ENCODE data around the gene GGA1.

The GGA1 gene

GRCh38 chr22:37669586-37669985, 61.0 kb downstream of the GGA1 start:
- TF ChIP-seq, protein P1, sequence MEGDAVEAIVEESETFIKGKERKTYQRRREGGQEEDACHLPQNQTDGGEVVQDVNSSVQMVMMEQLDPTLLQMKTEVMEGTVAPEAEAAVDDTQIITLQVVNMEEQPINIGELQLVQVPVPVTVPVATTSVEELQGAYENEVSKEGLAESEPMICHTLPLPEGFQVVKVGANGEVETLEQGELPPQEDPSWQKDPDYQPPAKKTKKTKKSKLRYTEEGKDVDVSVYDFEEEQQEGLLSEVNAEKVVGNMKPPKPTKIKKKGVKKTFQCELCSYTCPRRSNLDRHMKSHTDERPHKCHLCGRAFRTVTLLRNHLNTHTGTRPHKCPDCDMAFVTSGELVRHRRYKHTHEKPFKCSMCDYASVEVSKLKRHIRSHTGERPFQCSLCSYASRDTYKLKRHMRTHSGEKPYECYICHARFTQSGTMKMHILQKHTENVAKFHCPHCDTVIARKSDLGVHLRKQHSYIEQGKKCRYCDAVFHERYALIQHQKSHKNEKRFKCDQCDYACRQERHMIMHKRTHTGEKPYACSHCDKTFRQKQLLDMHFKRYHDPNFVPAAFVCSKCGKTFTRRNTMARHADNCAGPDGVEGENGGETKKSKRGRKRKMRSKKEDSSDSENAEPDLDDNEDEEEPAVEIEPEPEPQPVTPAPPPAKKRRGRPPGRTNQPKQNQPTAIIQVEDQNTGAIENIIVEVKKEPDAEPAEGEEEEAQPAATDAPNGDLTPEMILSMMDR (IDR thresholded peaks at IDR 0.05) = no peak

DNA sequence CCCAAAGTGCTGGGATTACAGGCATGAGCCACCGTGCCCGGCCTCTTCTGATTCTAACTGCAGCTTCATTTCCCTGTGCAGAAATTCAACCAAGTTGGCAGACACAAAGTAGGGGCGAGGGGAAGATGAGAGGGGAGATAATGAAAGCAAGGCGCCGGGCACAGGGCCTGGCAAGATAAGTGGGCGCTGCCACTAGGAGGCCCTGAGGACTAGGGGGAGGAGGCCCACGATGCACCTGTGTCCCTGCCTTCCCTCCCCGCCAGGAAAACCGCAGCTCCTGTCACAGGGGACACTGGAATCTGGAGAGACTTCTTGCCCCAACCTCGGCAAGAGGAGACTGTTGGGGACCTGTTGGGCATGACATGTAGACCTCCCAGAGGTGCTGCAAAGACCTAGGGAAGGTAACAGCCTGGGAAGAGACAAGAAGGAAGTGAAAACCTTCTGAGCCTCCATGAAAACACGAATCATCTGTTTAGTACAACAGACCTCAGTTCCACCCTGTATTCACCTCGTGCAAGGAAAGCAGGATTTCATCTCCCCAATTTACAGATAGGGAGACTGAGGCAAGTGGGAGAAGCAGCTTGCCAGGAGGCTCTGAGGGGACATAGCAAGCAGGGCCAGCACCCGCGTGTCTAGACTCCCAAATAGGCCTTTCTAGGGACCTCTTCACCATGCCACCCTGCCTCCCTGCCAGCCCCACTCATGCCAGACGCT, 63.7 kb downstream of the GGA1 start:
- TF ChIP-seq, protein P1 (IDR thresholded peaks at IDR 0.05) = no peak

DNA sequence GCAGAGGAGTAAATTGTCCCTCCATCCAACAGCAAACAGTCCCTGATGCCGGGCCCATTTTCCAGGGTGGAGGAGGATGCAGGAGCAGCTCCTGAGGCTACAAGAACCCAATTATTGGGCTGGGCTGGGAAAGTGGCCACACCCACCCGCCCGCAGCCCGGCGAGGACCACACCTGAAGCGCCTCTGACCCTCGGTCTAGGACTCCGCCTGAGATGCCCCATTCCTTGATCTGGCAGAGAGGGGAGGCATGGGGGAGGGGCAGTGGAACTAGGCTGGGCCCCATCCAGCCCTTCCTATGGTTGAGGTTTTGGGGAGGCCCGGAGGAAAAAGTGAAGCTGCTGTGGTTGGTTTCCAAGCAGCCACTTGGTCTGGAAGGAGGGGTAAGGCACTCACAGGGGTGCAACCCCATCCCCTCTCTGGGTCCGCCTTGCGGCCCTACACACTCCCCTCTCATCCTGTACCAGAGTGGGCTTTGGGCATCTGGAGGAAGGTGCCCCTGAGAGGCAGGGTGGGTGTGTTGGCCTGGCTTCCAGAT, 64.4 kb downstream of the GGA1 start:
- TF ChIP-seq, protein P1 (IDR thresholded peaks at IDR 0.05) = no peak

DNA sequence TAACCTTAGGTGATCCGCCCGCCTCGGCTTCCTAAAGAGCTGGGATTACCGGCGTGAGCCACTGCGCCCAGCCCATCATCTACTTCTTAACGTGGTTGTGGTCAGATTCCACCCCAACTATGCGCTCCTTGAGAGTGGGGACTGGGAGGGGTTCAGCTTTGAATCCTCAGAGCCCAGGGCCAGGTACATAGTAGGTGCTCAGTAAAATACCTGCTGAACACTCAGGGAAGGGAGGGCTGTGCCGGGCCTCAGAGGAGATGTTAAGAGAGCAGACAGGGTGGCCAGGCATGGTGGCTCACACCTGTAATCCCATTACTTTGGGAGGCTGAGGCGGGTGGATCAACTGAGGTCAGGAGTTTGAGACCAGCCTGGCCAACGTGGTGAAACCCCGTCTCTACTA, 65.6 kb downstream of the GGA1 start:
- TF ChIP-seq, protein P1 (IDR thresholded peaks at IDR 0.05) = no peak

GRCh38 chr22:37674951-37675929, 66.6 kb downstream of the GGA1 start, which contains the start of gene LGALS1:
LGALS1 (plus strand) TSS chr22:37675636; CDS start chr22:37675703, 67 bp downstream.
- TF ChIP-seq, protein P1 (IDR thresholded peaks at IDR 0.05) = no peak

- TF ChIP-seq, protein P1 (IDR thresholded peaks at IDR 0.05) = no peak
Observed at GRCh38 chr22:37675930-37676735, 67.5 kb downstream of the GGA1 start.

All from LNCAP (cell line).